Ovary (tissue), 3 donors: Measurements from ENCODE around the gene PAOX.

Experiments used
- CTCF ChIP-seq, 3 donors: fragments of 450-650 bp in 2 of 3; fragments of 200-600 bp in 1 of 3; IDR thresholded peaks; one replicate each; pipeline versions ENCODE4 v1.5.1 to v1.8.0; 2016 to 2022; ENCODE audit warnings: antibody characterized with exemption in 3 of 3, mild to moderate bottlenecking in 1 of 3
- EP300 ChIP-seq: sonication (generic); formaldehyde crosslinking; IDR thresholded peaks from one replicate; pipeline ENCODE4 v1.6.1; 2017; ENCODE audit warnings: antibody characterized with exemption
- POLR2A ChIP-seq: fragments of 450-650 bp; IDR thresholded peaks from one replicate; pipeline ENCODE4 v1.6.1; 2017; ENCODE audit warnings: antibody characterized with exemption, mild to moderate bottlenecking, moderate library complexity
- donor health status: DM: no; HTN: no; CAD: no.

GRCh38 chr10:133385214-133385613 lies 6.2 kb downstream of the PAOX start:
- no peak for TF ChIP-seq POLR2A
- TF ChIP-seq CTCF (IDR thresholded peaks at IDR 0.05) = no peak
- TF ChIP-seq EP300 = no peak
